GM12874 (cell line): ENCODE measurements around the gene ANK2.

ENCODE experiments used
- CTCF ChIP-seq: IDR thresholded peaks from 2 replicates; pipeline ENCODE4 v1.5.1; 2011; ENCODE audit warnings: low read depth, mild to moderate bottlenecking, control low read depth, low read length, moderate library complexity; ENCODE audit not compliant: insufficient read depth

Gene ANK2

DNA sequence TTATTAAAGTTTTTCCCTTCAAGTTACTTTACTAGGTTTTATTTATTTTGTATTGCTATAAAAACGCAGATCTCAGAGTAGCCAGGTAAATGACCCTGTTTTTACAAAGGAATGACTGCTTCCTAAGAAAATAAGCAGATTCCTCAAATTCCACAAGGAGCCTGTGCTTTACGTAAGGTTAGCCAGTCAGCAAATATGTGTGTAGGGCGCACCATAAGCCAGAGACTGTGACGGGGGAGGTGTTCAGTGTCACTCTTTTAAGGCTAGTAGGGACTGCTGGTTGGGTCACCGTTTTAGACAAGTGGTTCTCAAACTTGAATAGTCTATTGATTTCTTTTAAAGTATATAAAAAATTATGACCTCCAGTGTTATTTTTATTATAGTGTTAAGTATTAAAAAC lies 119.9 kb downstream of the ANK2 start:
- no peak for TF ChIP-seq CTCF

DNA sequence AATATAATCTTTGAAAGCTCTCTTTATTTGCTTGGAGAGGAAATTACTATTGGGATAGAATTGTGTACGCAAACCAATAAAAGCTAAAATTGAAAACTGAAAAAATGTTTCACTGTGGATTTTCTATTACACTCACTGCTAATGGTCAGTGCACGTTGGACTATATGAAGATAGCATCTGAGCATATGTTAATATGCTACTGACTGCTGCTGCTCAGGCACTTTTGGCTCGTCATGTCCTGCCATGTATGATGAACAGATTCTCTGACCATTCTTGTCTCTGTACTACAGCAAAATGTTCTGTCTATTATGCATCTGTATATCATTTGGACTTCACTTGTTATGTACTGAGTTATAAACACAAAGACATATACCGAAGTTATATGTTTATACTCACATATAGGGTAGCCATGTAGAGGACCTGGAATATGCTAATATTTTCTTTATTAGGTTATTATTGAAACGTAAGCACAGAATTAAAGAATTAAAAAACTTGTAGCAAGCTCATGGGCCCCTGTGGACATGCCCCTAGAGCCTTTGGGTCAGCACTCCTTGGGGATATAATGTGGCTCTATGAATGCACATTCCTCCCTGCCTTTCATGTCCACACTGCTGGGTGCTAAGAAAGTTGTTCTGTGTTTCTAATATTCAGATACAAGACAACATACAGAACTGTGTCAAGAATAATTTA lies 120.8 kb downstream of the ANK2 start:
- TF ChIP-seq CTCF = no peak

DNA sequence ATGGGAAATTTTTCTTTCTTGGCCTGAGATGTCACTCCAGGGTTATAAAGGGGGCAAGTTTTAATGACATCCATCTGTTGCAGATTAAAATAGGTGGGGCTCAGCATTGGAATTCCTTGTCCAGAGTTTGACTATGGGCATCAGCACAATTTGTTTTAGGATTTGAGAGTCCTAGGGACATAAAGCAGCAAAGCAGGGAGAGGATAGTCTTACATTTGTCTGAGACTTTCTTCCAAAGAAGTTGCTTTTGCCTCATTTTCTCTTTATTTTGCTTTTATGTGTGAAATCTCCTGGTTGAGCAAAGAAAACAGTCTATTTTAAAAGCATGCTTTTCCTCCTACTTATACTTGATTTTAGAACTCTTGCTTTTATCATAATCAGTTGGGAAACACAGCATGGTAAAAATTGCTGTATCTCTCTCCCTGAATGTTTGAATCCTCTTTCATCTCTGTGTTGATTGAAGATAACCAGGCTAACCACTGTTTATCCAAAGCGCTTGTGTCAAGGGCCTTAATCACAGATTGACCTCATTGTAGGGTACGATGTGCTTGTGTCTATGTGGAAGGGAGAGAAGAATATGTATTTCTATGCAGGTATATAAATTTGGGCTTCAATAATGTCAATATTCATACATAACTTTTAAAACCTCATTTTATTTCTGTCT lies 121.5 kb downstream of the ANK2 start:
- no peak for TF ChIP-seq CTCF

DNA sequence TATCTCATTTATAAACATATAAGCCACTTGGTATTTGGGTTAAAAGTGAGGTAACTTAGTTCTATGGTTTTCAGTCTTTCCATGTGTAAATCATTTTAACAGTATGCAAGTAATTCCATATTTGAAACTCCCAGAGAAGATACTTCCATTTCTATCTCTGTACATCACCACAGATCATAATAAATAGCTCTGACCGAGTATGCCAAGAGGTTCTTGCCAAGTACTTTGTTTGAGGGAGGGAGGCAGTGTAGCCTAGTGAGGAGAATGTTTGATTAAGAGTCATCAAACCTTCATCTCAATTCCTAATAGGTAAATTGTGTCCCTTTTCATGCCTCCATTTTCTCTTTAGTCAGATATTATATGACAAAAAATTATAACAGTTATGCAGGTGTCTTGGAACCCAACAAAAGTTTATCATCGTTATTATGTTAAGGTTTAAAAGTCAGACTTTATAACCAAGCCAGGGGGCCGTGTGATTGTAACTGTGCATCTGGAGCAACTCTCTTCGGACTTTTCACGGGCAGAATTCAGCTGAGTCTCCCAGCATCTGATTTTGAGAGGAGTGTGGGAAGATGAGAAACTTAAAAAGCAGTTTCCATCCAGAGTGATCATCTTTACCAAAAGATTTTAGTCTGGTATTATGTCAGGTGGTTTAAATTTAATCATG lies 123.8 kb downstream of the ANK2 start:
- TF ChIP-seq CTCF = no peak

GRCh38 chr4:113173793-113174264 lies 124.4 kb downstream of the ANK2 start:
- TF ChIP-seq CTCF = no peak

DNA sequence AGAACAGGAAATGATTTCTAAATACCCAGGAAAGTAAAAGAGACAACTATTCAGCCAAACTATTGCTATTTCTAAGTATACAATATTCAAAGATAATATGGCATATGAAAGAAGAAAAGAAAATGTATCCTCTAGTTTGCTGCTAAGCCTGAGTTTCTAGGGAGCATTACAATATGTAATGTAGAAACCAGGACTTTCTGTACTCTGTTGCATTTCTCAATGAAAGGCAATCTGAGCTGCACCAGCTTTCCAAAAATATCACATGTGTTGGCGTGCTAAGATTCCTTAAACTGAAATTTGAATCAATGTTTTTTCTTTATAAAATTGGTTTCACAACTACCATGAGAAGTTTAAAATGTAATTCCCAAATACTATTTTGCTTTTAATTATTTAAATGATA lies 129.6 kb downstream of the ANK2 start:
- TF ChIP-seq CTCF = no peak

- no peak for TF ChIP-seq CTCF
Measured at GRCh38 chr4:113179996-113180395, 130.5 kb downstream of the ANK2 start.
